ENCODE data around the gene PLXNB3. TPM values are rescaled to one million over a fixed set of nuclear protein-coding genes. Genes with fewer than 3 reads are reported as not detected.

PLXNB3 gene
- total RNA-seq, 1 donor from 2014 or later, result 36.1 TPM

GRCh38 chrX:153800746-153801145, 36.7 kb downstream of the PLXNB3 start:
- no peak for DNase-seq (ENCODE audit: extremely low spot score in 2 of 2)
- Histone ChIP-seq H3K4me1 (peaks cover 5% of the 10 kb centered on the region), H3K9me3 (no peaks in the 10 kb centered on the region), H3K36me3 (peaks cover 0 to 21% of the 10 kb centered on the region in 2 donors), H3K4me3 (no peak overlapping the region), H3K27ac (no peak overlapping the region), H3K27me3 (no peaks in the 10 kb centered on the region)
- TF ChIP-seq POLR2A (IDR thresholded peaks at IDR 0.05), result no peak
- no peak for TF ChIP-seq CTCF (IDR thresholded peaks at IDR 0.05)
- no peak for TF ChIP-seq POLR2AphosphoS5 (IDR thresholded peaks at IDR 0.05; ENCODE audit: insufficient read depth in 1 of 2, low read depth in 1 of 2)
- intact Hi-C loops (cut with DNase I), result no loop called here

- H3K36me3 ChIP-seq, result peaks cover 0 to 21% of the 10 kb centered on the region in 2 donors
- H3K9me3 ChIP-seq, result no peaks in the 10 kb centered on the region
- no peak for TF ChIP-seq POLR2A (IDR thresholded peaks at IDR 0.05)
- H3K4me1 ChIP-seq, result no peaks in the 10 kb centered on the region
- H3K4me3 ChIP-seq, result no peak overlapping the region
- H3K27ac ChIP-seq, result no peak overlapping the region
- intact Hi-C loops (cut with DNase I), result no loop called here
- H3K27me3 ChIP-seq, result no peaks in the 10 kb centered on the region
- no peak for DNase-seq (ENCODE audit: extremely low spot score in 2 of 2)
Observed at GRCh38 chrX:153801669-153802068, 37.6 kb downstream of the PLXNB3 start.

- H3K27ac ChIP-seq, result no peak overlapping the region
- no peaks in the 10 kb centered on the region for H3K27me3 ChIP-seq
- peaks cover 0 to 13% of the 10 kb centered on the region in 2 donors for H3K36me3 ChIP-seq
- intact Hi-C loops (cut with DNase I), result no loop called here
- H3K9me3 ChIP-seq, result no peaks in the 10 kb centered on the region
- no peak for DNase-seq (ENCODE audit: extremely low spot score in 2 of 2)
- no peak overlapping the region for H3K4me3 ChIP-seq
- TF ChIP-seq POLR2AphosphoS5 (IDR thresholded peaks at IDR 0.05; ENCODE audit: insufficient read depth in 1 of 2, low read depth in 1 of 2), result no peak
- no peak for TF ChIP-seq CTCF (IDR thresholded peaks at IDR 0.05)
- TF ChIP-seq POLR2A (IDR thresholded peaks at IDR 0.05), result no peak
- no peaks in the 10 kb centered on the region for H3K4me1 ChIP-seq
Observed at GRCh38 chrX:153802513-153803045, 38.5 kb downstream of the PLXNB3 start.

GRCh38 chrX:153803211-153804099, 39.4 kb downstream of the PLXNB3 start:
- Histone ChIP-seq H3K4me3 (no peak overlapping the region), H3K36me3 (peaks cover 0 to 4% of the 10 kb centered on the region in 2 donors), H3K27me3 (no peaks in the 10 kb centered on the region), H3K27ac (no peak overlapping the region), H3K9me3 (no peaks in the 10 kb centered on the region), H3K4me1 (no peaks in the 10 kb centered on the region)
- intact Hi-C loops (cut with DNase I), result no loop called here
- DNase-seq (ENCODE audit: extremely low spot score in 2 of 2), result no peak
- no peak for TF ChIP-seq POLR2A (IDR thresholded peaks at IDR 0.05)
- TF ChIP-seq POLR2AphosphoS5 (IDR thresholded peaks at IDR 0.05; ENCODE audit: insufficient read depth in 1 of 2, low read depth in 1 of 2), result no peak
- no peak for TF ChIP-seq CTCF (IDR thresholded peaks at IDR 0.05)

- no peak for DNase-seq (ENCODE audit: extremely low spot score in 2 of 2)
Observed at GRCh38 chrX:153804100-153804595, 40.1 kb downstream of the PLXNB3 start.

More at GRCh38 chrX:153804100-153804595, 40.1 kb downstream of the PLXNB3 start:
- Histone ChIP-seq H3K27me3 (no peaks in the 10 kb centered on the region), H3K9me3 (no peaks in the 10 kb centered on the region), H3K4me1 (no peaks in the 10 kb centered on the region), H3K27ac (no peak overlapping the region), H3K36me3 (no peaks in the 10 kb centered on the region), H3K4me3 (no peak overlapping the region)
- TF ChIP-seq POLR2AphosphoS5 (IDR thresholded peaks at IDR 0.05; ENCODE audit: insufficient read depth in 1 of 2, low read depth in 1 of 2) (no peak), CTCF (IDR thresholded peaks at IDR 0.05) (no peak), POLR2A (IDR thresholded peaks at IDR 0.05) (no peak)
- intact Hi-C loops (cut with DNase I), result no loop called here

Data from vagina (tissue), 2 donors.